Lower leg skin (tissue), 4 donors: Measurements from ENCODE around the gene FUOM. TPM values are rescaled to one million over a fixed set of nuclear protein-coding genes. Genes with fewer than 3 reads are reported as not detected.

Source experiments
- DNase-seq, 2 donors: peaks; one replicate each; pipeline ENCODE4 v3.0.0-alpha.2; 2019; ENCODE audit warnings: low spot score in 2 of 2
- H3K4me3 ChIP-seq: fragments of 200-600 bp; sonication (generic); 2 replicates; pipeline ENCODE4 v1.5.1; 2017; ENCODE audit warnings: mild to moderate bottlenecking, low read depth; ENCODE audit not compliant: poor library complexity, severe bottlenecking
- POLR2A ChIP-seq, 2 donors: fragments of 450-650 bp; IDR thresholded peaks; one replicate each; pipeline ENCODE4 v1.6.1; 2016 to 2017; ENCODE audit warnings: antibody characterized with exemption in 2 of 2, mild to moderate bottlenecking in 1 of 2, moderate library complexity in 1 of 2
- WGBS, 2 donors: methylation state at CpG; one replicate each; pipeline ENCODE4 v1.1.5; 2018; 5-methylcytosine and 5-hydroxymethylcytosine counted together
- intact Hi-C: fragments of 100-400 bp; cut with DNase I; formaldehyde crosslinking; loops from one replicate; pipeline ENCODE4 v1.15.0; 2023; ENCODE audit warnings: low total_unique reads
- total RNA-seq, 4 donors: library from RNA; depleted of rRNA; stranded (reverse); fragments of >200 nt; gene quantifications; one replicate each; pipeline ENCODE4 v1.1.0, GENCODE V29; 2016
- TF ChIP-seq, protein P1 (sequence below), 3 donors: fragments of 450-650 bp; IDR thresholded peaks; one replicate each; pipeline ENCODE4 v1.5.1; 2016; ENCODE audit warnings: antibody characterized with exemption in 3 of 3, mild to moderate bottlenecking in 3 of 3, moderate library complexity in 2 of 3

FUOM gene
- total RNA-seq, 4 donors from 2014 or later = 11.1 to 15.8 (median 15.0) TPM

DNA sequence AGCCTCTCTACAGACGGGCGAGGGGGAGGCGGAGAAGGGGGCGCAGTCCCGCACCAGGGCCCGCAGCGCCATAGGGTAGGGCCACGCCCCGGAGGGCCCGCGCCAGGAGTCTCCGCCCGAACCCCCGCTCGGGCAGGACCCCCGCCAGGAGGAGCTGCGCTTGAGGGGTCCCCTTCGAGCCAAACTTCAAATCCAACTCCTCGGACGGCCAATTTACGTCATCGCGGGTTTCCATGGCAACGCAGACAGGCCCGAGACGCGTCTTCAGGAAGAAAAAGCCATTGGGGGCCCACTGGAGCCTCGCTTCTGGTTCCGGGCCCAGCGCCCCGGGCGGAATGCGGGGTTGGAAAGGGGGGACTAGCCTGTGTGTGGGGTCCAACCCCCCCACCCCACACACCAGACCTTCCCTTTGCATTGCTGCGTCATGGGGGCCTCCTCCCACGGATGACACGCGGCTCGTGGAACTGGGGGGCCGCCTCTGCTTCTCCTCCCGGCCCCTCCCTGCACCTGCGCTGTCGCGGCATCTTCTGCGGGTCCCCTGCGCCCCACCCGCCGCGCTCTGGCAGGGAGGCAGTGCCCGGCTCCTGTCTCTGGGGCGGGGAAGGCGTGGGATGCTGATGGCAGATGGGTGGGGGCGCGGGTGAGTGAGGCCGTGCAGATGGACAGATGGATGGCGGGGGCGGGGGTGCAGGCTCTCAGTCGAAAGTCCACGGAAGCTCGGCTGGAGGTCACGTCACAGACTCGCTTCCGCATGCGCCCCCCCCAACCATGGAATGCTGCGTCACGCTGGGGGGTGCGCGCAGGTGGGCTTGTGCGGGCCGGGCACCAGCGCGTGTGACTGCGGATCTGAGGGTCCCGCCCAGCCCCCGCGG is 22.3 kb downstream of the FUOM start:
- TF ChIP-seq, protein P1, sequence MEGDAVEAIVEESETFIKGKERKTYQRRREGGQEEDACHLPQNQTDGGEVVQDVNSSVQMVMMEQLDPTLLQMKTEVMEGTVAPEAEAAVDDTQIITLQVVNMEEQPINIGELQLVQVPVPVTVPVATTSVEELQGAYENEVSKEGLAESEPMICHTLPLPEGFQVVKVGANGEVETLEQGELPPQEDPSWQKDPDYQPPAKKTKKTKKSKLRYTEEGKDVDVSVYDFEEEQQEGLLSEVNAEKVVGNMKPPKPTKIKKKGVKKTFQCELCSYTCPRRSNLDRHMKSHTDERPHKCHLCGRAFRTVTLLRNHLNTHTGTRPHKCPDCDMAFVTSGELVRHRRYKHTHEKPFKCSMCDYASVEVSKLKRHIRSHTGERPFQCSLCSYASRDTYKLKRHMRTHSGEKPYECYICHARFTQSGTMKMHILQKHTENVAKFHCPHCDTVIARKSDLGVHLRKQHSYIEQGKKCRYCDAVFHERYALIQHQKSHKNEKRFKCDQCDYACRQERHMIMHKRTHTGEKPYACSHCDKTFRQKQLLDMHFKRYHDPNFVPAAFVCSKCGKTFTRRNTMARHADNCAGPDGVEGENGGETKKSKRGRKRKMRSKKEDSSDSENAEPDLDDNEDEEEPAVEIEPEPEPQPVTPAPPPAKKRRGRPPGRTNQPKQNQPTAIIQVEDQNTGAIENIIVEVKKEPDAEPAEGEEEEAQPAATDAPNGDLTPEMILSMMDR (IDR thresholded peaks at IDR 0.05) = no peak
- TF ChIP-seq POLR2A (IDR thresholded peaks at IDR 0.05) = no peak
- H3K4me3 ChIP-seq = no peak overlapping the region
- no peak for DNase-seq
- 0 to 2% methylated on average over 5 to 46 of the region's 75 CpGs for WGBS, 2 donors
- intact Hi-C loops = loop anchor here (10.0 kb wide), 1 partner anchor 189 kb away; the partner anchor contains the start of gene CYP2E1

DNA sequence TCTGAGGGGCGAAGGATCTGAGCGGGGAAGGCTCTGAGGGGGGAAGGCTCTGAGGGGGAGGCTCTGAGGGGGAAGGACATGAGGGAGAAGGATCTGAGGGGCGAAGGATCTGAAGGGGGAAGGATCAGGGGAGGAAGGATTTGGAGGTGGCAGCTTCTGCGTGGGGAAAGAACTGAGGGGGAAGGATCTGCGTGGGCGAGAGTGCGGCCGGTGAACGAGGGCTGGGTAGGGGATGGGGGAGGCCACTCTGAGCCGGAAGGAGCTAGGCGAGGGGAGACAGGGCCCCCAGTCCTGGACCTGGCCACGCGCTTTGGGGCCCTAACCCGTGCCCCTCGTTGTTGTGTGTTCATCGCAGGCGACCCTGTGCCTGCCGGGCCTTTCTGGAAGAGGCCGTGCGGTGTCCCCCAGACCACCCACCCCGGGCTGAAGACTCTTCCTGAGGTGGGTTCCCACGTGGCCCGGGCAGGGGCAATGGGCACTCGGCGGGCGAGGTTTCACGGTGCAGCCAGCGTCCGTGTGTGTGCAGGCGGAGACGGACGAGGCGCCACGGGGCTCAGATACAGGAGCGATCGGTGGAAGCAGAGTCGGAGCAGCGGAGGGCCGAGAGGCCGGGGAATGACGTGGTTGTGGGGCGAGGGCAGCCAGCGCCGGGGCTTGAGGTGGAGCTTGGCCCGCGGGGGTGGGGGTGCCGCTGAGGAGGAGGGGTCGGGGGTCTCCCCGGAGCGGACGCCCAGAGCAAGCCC is 23.1 kb downstream of the FUOM start:
- intact Hi-C loops = loop anchor here (10.0 kb wide), 1 partner anchor 190 kb away; the partner anchor contains the start of gene CYP2E1
- H3K4me3 ChIP-seq = no peak overlapping the region
- TF ChIP-seq POLR2A (IDR thresholded peaks at IDR 0.05) = no peak
- TF ChIP-seq, protein P1 (IDR thresholded peaks at IDR 0.05) = no peak
- no peak for DNase-seq
- WGBS, 2 donors = 13 to 18% methylated on average over 43 to 51 of the region's 51 CpGs

DNA sequence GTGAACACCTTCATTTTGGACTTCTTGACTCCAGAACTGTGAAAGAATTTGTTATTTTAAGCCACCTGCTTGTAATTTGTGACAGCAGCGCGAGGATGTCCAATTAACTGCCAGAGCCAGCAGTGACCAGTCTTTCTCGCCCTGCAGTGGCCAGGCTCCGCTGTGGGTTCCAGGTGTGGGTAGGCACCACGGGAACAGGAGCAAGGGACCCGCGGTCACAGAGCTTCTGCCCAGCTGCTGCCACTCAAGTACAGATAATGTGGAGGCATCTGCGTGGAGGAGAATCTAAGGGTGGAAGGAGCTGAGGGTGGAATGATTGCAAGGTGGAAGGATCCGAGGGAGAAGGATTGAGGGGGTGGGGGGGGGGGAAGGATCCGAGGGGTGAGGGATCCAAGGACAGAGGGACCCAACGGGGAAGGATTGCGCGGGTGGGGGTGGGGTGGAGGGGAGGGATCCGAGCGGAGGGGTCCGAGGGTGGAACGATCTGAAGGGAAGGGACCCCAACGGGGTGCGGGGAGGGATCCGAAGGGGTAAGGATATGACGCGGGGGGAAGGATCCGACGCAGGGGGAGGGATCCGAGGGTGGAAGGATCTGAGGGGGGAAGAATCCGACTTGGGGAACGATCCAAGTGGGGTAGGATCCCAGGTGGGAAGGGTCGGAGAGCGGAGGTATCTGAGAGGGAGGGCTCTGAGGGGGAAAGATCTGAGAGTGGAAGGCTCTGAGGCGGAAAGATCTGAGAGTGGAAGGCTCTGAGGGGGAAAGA is 24.7 kb downstream of the FUOM start:
- no peak for DNase-seq
- no peak overlapping the region for H3K4me3 ChIP-seq
- WGBS, 2 donors = 76 to 84% methylated on average over 30 of the region's 30 CpGs
- intact Hi-C loops = loop anchor here (10.0 kb wide), 1 partner anchor 192 kb away; the partner anchor contains the start of gene CYP2E1
- TF ChIP-seq POLR2A (IDR thresholded peaks at IDR 0.05) = no peak
- TF ChIP-seq, protein P1 (IDR thresholded peaks at IDR 0.05) = no peak

DNA sequence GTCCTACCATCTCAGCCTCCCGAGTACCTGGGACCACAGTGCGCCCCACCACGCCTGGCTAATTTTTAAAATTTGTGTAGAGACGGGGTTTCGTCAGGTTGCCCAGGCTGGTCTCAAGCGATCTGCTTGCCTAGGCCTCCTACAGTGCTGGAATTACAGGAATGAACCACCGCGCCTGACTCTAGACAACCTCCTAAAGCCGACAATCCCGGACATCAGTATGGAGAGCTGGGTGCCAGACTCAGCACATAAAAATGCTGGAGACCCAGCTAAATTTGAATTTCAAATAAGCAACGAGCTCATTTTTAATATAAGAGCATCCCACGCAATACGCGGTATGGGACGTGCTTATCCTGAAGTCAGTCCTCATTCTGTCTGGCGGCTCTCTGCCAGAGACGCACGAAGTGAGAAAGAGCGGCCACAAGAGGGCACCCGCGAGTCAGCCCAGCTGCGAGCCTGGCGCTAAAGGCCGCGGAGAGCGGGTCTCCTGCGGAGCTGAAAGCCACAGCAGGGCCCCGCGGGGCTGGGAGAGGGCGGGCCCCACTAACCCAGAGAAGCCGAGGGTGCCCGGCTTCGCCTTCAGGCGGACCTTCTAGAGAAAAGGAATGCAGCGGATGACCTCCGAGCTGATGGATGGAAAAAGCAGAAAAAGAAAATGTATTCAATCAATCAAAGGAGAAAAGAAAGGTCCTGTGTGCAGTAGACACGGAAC is 28.2 kb downstream of the FUOM start:
- intact Hi-C loops = loop anchor here (10.0 kb wide), 1 partner anchor 195 kb away; the partner anchor contains the start of gene CYP2E1
- DNase-seq = peak; percentile 71 to 96
- WGBS, 2 donors = 9% methylated on average over 37 of the region's 37 CpGs
- TF ChIP-seq, protein P1 (IDR thresholded peaks at IDR 0.05) = no peak
- no peak for TF ChIP-seq POLR2A (IDR thresholded peaks at IDR 0.05)
- H3K4me3 ChIP-seq = no peak overlapping the region
